HEK293 (cell line): ENCODE measurements around the gene ITGA3.

Experiments used
- ATF2 ChIP-seq: fragments of 450-650 bp; formaldehyde crosslinking; IDR thresholded peaks from 2 replicates; pipeline ENCODE4 v1.5.1; 2016; ENCODE audit warnings: missing biosample characterization, missing genetic modification characterization, low read depth
- CTCF ChIP-seq: fragments of 450-650 bp; formaldehyde crosslinking; IDR thresholded peaks from 2 replicates; pipeline ENCODE4 v1.5.1; 2016; ENCODE audit warnings: missing biosample characterization, missing genetic modification characterization
- SP2 ChIP-seq: fragments of 450-650 bp; formaldehyde crosslinking; IDR thresholded peaks from 2 replicates; pipeline ENCODE4 v1.5.1; 2016; ENCODE audit warnings: missing biosample characterization, missing genetic modification characterization
- TCF7L2 ChIP-seq: IDR thresholded peaks from 2 replicates; pipeline ENCODE4 v1.6.1; 2011; ENCODE audit warnings: low read depth, mild to moderate bottlenecking, inconsistent platforms, low read length, moderate library complexity, borderline replicate concordance
- ZNF121 ChIP-seq: fragments of 450-650 bp; formaldehyde crosslinking; IDR thresholded peaks from 2 replicates; pipeline ENCODE4 v1.5.1; 2016; ENCODE audit warnings: missing biosample characterization, missing genetic modification characterization
- ZNF510 ChIP-seq: fragments of 450-650 bp; formaldehyde crosslinking; IDR thresholded peaks from 2 replicates; pipeline ENCODE4 v1.5.1; 2018; ENCODE audit warnings: mild to moderate bottlenecking, missing genetic modification characterization, missing biosample characterization; ENCODE audit not compliant: insufficient replicate concordance
- ZNF658 ChIP-seq: fragments of 450-650 bp; formaldehyde crosslinking; IDR thresholded peaks from 2 replicates; pipeline ENCODE4; 2016; ENCODE audit warnings: missing biosample characterization, missing genetic modification characterization

- TF ChIP-seq TCF7L2 = no peak
- no peak for TF ChIP-seq ZNF658 (tag by site-specific recombination)
- no peak for TF ChIP-seq ZNF510 (tag by site-specific recombination)
- TF ChIP-seq CTCF (tag by site-specific recombination) = no peak
- TF ChIP-seq SP2 = no peak; the same call in 1 of the 2 replicates
- no peak for TF ChIP-seq ZNF121 (tag by site-specific recombination)
- TF ChIP-seq ATF2 (tag by site-specific recombination) = no peak
Measured at GRCh38 chr17:50056961-50057330, 1.0 kb downstream of the ITGA3 start.
